Immature natural killer cell (primary cell): ENCODE results near the gene LHX2. TPM values are rescaled to one million over a fixed set of nuclear protein-coding genes. Genes with fewer than 3 reads are reported as not detected.

ENCODE experiments used
- DNase-seq, 3 donors: peaks; one replicate each; pipeline ENCODE4 v3.0.0; 2022; ENCODE audit warnings: mixed read lengths in 1 of 3
- H3K27ac Mint-ChIP-seq, 6 donors: one replicate each; pipeline ENCODE4 v1.8.0; 2020; ENCODE audit warnings: mixed read lengths in 6 of 6, mild to moderate bottlenecking in 5 of 6, inconsistent platforms in 4 of 6, moderate library complexity in 3 of 6
- H3K27me3 Mint-ChIP-seq, 3 donors: one replicate each; pipeline ENCODE4 v1.8.0; 2020 to 2021; ENCODE audit warnings: low read depth in 3 of 3, mild to moderate bottlenecking in 3 of 3, mixed read lengths in 3 of 3, moderate library complexity in 3 of 3, inconsistent platforms in 1 of 3
- H3K36me3 Mint-ChIP-seq, 3 donors: one replicate each; pipeline ENCODE4 v1.8.0; 2020; ENCODE audit warnings: mixed read lengths in 3 of 3, inconsistent platforms in 2 of 3, mild to moderate bottlenecking in 2 of 3
- H3K4me1 Mint-ChIP-seq, 2 donors: one replicate each; pipeline ENCODE4 v1.8.0; 2020; ENCODE audit warnings: inconsistent platforms in 2 of 2, mild to moderate bottlenecking in 2 of 2, mixed read lengths in 2 of 2, moderate library complexity in 1 of 2
- H3K4me3 Mint-ChIP-seq, 5 donors: one replicate each; pipeline ENCODE4 v1.8.0; 2020; ENCODE audit warnings: mild to moderate bottlenecking in 5 of 5, mixed read lengths in 5 of 5, inconsistent platforms in 3 of 5, moderate library complexity in 3 of 5
- H3K9me3 Mint-ChIP-seq, 6 donors: one replicate each; pipeline ENCODE4 v1.8.0; 2020; ENCODE audit warnings: mild to moderate bottlenecking in 6 of 6, mixed read lengths in 6 of 6, inconsistent platforms in 4 of 6, moderate library complexity in 3 of 6
- polyA plus RNA-seq, 3 donors: library from polyadenylated mRNA; unstranded; fragments of 300-500 nt; fragmentation: Illumina TruSeq; gene quantifications; one replicate each; pipeline ENCODE4 v1.2.3, GENCODE V29; 2021

LHX2 gene
- polyA plus RNA-seq, 3 donors from 2014 or later = not detected

DNA sequence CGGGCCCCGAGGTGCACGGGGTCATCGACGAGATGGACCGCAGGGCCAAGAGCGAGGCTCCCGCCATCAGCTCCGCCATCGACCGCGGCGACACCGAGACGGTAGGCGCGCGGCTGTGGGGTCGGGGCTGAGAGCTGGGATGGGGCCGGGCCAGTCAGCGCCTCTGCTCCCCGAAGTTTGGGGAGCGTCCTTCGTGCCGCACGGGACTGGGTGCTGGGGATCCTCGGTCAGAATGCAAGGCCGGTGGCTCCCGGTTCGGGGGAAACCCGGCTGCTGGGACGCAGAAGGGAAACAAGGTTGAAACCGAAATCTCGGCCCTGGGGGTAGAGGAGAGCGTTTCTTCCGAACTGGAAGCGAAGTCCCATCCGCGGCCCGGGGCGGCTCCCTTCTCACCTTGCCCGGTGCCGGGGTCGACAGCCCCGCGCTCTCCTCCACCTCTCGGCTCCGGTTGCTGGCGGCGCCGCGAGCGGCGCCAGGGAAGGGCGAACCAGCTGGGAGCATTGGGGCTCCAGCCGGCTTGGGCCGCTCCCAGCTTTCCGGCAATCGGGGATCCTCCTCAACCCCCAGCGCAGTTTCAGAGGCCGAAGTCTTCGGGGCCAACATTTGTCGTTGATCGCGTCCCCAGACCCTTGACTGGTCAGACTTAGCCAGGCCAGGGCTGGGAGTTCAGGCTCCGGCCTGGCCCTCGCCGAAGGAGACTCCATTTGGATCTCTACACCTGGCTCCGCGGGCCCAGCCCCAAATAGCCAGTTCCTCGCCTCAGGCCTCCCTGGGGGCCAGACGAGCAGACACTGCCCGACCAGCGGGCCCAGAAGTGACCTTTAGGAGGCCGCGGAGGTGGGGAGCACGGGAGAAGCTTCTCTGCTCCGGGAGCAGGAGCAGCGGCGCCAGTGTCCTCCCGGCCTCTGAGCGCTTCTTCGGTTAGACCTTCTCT, 1.1 kb downstream of the LHX2 start:
- peaks cover 30 to 59% (median 44%) of the 10 kb centered on the region in 3 donors for H3K27me3 Mint-ChIP-seq
- DNase-seq = no peak

DNA sequence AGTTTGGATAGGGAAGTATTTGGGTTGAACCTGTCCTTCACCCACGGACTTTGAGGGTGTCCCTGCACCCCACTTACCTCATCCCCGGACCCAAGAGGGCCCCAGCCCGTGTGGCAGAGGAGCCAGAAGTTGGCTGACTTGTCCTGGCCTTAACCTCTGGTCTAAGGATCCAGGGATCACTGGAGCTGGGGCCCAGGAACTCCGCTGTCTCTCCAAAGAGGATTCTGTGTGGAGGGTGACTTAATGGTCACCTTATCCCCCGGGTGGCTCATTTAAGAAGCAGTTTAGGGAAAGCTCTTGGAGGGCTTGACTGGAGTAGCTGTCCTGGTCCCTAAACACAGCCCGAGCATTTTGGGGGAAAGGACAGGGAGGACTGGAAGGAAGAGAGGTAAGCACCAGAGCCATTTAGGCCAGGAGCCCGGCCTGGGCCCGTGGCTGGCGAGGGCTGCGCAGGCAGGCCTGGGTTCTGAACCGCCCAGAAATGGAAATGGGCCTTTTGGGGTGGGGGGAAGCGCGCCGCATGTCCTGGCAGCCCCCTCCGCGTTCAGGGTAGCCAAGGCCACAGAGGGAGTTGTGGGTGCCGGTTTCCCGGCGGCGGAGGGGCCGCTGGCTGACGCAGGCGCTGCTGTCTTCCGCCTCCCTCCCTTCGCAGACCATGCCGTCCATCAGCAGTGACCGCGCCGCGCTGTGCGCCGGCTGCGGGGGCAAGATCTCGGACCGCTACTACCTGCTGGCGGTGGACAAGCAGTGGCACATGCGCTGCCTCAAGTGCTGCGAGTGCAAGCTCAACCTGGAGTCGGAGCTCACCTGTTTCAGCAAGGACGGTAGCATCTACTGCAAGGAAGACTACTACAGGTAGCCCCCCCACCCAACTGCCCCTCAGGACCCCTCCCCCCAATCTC, 2.0 kb downstream of the LHX2 start:
- Mint-ChIP-seq H3K4me3 (peak overlapping the region in 1 of 5 donors; percentile 54), H3K27me3 (peaks cover 29 to 55% (median 41%) of the 10 kb centered on the region in 3 donors), H3K4me1 (peaks cover 33 to 36% of the 10 kb centered on the region in 2 donors), H3K9me3 (peaks cover 0 to 3% (median 0%) of the 10 kb centered on the region in 6 donors), H3K36me3 (peaks cover 0 to 4% (median 3%) of the 10 kb centered on the region in 3 donors), H3K27ac (no peak overlapping the region)
- no peak for DNase-seq

More for the DNA sequence above, 1.1 kb downstream of the LHX2 start:
- Mint-ChIP-seq H3K27ac (no peak overlapping the region), H3K9me3 (peaks cover 0 to 3% (median 0%) of the 10 kb centered on the region in 6 donors), H3K36me3 (peaks cover 0 to 4% (median 3%) of the 10 kb centered on the region in 3 donors), H3K4me3 (peak overlapping the region in 1 of 5 donors; percentile 26), H3K4me1 (peaks cover 28 to 29% of the 10 kb centered on the region in 2 donors)

DNA sequence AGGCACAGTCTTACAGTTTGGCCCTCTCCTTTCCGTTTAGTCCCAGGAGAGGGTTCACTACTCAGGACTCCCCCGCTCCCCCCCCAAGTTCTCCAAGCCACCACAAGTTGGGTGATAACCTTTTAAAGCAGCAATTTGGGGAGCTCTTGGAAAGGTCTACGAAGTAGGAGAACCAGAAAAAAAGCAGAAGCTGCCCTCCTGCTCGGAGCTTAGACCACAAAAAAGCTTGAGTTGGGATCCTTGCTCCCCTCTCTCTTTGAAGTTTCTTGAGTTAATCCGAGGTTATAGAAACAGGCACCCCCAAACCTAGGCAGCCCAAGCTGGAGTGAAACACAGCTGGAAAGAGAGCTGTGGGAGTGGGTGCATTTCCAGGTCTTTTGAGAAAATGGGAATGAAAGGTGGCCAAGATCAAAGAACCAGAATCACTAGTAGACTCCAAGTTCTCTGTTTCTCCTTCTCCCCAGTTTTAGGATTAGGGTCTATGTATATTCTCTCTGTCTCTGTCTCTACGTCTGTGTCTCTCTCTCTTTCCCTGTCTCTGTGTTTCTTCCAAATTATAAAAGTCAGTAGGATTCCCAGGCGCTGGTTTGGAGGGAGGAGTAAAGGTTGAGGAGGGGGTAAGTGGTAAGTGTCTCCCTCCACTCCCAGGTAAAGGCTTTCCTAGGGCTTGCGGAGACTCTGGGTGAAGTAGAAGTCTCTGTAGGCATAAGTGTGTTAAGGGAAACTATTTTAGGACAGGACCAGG, 2.8 kb downstream of the LHX2 start:
- DNase-seq = no peak
- no peak overlapping the region for H3K27ac Mint-ChIP-seq

DNA sequence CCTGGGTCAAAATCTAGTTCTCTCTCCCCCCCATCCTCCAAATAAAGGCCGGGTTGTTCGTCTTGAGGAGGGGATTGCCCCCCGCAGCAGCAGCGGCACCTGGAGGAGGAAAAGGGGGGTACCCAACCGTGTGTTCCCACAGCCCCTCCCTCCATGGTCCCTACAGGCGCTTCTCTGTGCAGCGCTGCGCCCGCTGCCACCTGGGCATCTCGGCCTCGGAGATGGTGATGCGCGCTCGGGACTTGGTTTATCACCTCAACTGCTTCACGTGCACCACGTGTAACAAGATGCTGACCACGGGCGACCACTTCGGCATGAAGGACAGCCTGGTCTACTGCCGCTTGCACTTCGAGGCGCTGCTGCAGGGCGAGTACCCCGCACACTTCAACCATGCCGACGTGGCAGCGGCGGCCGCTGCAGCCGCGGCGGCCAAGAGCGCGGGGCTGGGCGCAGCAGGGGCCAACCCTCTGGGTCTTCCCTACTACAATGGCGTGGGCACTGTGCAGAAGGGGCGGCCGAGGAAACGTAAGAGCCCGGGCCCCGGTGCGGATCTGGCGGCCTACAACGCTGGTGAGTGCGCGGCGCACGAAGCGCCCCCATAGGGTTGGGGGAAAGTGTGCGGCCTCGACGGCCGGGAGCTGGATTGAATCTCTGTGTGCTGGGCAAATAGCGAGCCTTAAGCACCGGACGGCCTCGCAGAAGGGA, 3.5 kb downstream of the LHX2 start:
- Mint-ChIP-seq H3K27ac (no peak overlapping the region), H3K9me3 (peaks cover 0 to 3% (median 0%) of the 10 kb centered on the region in 6 donors)

More for the DNA sequence above, 2.8 kb downstream of the LHX2 start:
- Mint-ChIP-seq H3K27me3 (peaks cover 29 to 53% (median 44%) of the 10 kb centered on the region in 3 donors), H3K9me3 (peaks cover 0 to 3% (median 0%) of the 10 kb centered on the region in 6 donors), H3K4me3 (peak overlapping the region in 1 of 5 donors; percentile 0), H3K4me1 (peaks cover 33 to 39% of the 10 kb centered on the region in 2 donors), H3K36me3 (peaks cover 0 to 4% (median 3%) of the 10 kb centered on the region in 3 donors)

DNA sequence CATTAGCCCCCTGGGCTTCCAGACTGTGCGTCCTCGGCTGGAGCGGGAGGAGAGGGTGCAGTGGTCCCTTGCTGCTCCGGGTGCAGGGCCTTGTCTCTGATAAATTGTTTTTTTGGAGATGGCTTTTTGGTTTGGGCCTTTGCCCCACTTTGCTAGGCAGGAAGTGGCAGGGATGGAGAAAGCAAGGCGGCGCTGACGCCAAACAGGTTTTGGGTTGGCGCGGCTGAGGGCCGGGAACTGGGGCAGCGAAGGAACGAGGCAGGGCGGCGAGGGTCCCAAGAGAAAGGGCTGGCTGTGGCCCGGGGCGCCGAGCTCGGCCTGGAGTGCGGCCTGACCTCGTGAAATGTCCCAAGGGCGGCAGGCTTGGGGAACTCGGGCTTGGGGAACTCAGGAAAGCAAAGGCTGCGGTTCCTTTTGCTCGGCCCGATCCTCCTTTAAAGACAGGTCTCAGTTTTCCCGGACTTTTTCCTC, 4.1 kb downstream of the LHX2 start:
- DNase-seq = no peak
- H3K27ac Mint-ChIP-seq = no peak overlapping the region
- peak overlapping the region in 4 of 5 donors; percentile 5 to 63 (median 34) for H3K4me3 Mint-ChIP-seq
- H3K36me3 Mint-ChIP-seq = peaks cover 0 to 4% (median 3%) of the 10 kb centered on the region in 3 donors
- H3K9me3 Mint-ChIP-seq = peaks cover 0 to 3% (median 0%) of the 10 kb centered on the region in 6 donors
- H3K27me3 Mint-ChIP-seq = peaks cover 19 to 43% (median 40%) of the 10 kb centered on the region in 3 donors
- peaks cover 25% of the 10 kb centered on the region in 2 donors for H3K4me1 Mint-ChIP-seq

More for the DNA sequence above, 3.5 kb downstream of the LHX2 start:
- Mint-ChIP-seq H3K36me3 (peaks cover 0 to 4% (median 3%) of the 10 kb centered on the region in 3 donors), H3K4me1 (peaks cover 28 to 31% of the 10 kb centered on the region in 2 donors), H3K27me3 (peaks cover 24 to 49% (median 41%) of the 10 kb centered on the region in 3 donors), H3K4me3 (peak overlapping the region in 4 of 5 donors; percentile 5 to 63 (median 34))
- no peak for DNase-seq

DNA sequence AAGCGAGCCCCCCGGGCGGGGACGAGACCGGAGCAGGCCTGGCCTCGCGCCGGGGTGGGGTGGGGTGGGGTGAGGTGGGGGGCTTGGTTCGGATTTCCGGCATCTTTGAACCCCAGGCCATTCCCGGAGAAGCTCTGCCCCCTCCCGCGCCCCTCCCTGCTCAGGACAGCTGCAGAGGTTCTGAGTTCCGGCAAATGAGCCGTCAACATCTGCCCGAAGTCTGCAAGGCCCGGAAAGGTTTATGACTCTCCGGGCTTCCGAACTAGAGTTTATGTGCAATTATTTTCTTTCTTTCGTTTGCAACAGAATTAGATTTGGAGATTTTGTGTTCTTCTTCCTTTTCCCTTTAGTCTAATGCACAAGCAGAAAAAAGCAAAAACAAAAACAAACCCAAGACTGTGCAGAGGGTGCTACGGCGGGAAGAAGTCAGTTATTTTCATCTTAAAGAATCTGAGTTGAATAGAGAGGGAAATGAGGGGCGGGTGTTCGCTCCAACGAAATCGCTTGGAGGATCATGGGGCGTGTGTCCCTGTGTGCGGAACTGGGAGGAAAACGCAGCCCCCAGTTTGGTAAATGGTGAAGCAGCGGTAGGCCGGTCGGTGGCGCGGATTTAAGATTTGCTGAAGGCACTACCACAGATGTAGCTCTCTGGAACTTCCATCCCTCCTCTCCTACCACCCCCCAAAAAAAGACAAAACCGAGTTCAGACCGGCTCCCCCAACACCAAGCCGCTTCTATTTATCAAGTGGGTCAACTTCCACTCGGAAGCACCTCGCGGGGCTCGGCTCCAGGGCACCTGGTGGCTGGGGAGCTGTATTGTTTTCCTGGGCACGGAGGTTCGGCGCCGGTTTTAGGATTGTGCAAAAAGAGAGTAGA, 4.8 kb downstream of the LHX2 start:
- H3K4me1 Mint-ChIP-seq = peaks cover 27 to 30% of the 10 kb centered on the region in 2 donors
- peaks cover 22 to 46% (median 44%) of the 10 kb centered on the region in 3 donors for H3K27me3 Mint-ChIP-seq
- H3K4me3 Mint-ChIP-seq = peak overlapping the region; percentile 73 to 84 (median 80)
- H3K36me3 Mint-ChIP-seq = peaks cover 1 to 4% (median 3%) of the 10 kb centered on the region in 3 donors
- DNase-seq = no peak
- H3K9me3 Mint-ChIP-seq = peaks cover 0 to 5% (median 0%) of the 10 kb centered on the region in 6 donors
- no peak overlapping the region for H3K27ac Mint-ChIP-seq

DNA sequence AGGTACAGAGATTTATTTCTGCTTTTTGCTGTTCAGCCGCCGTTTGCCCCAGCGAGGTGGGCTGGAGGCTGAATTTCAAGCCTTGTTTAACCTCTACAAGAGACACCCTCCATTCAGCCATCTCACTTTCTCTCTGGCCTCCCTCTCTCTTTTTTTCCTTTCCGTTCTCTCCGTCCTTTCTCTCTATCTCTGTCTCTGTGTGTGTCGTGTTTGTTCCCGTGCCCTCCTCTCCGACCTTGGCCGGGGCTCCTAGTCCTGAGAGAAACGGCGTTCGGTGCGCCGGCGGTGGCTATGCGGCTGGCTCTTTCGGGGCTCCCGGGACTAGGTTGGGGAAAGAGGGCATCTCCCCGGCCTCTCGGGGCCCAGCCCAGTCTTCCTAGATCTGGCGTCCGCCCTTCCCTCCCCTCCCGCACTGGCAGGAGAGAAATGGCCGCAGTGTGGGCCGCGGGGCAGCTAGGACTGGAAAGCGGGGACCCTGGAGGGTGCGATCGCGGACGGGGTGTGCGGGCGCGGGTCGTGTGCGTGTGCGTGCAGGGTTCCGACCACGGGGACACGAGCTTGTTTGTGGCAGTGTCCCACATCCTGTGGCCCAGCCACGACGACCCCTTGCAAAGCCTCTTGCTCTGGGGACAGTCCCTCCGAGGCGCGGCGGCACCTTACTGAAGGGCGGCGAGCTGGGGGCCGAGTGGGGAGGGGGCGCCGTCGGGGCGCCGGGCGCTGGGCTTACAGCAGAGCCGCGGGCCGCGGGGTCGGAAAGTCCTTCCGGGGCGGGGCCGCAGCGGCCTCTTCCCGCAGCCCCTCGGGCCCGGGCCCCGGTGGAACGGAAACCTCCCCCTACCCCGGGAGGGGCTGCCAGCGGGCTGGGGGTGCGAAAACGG, 5.7 kb downstream of the LHX2 start:
- Mint-ChIP-seq H3K36me3 (peaks cover 3 to 4% (median 3%) of the 10 kb centered on the region in 3 donors), H3K9me3 (peaks cover 0 to 6% (median 0%) of the 10 kb centered on the region in 6 donors), H3K27me3 (peaks cover 27 to 53% (median 46%) of the 10 kb centered on the region in 3 donors), H3K4me1 (peaks cover 30 to 33% of the 10 kb centered on the region in 2 donors), H3K4me3 (peak overlapping the region; percentile 73 to 84 (median 80)), H3K27ac (no peak overlapping the region)
- no peak for DNase-seq

DNA sequence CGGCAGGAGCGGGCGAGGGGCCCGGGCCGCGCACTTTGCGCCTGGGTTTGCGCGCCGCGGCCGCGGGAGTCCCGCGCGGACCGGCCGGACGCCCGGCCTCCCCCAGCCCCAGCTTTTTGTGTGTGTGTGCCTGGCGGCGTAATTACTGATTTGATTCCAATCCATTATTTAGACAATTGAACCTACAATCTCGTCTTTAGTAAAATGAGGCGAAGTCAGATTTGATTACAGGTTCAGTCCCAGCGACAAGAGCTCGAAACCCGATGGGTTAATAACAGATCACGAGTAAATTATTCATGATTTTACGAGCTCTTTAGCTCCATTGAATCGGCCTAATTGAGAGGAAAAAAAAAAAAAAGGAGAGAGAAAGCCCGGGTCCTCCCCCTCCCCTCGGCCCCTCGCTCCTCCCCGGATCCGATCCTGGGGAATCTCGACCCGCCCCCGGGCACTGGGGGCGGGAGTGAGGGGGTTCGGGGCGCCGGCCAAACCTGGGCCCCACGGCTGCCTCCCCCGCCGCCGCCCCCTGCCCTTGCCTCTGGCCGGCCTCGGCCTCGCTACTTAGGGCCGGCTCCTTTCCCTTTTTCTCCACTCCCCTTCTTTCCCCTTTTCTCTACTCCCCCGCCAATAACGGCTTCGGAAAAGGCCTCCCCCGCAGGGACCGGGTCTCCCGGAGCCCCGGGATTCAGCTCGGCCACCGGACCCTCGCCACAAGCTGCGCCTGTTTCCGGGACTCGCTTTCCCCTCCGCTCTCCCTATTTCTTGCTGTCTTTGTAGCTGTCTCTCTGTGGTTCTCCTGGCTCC, 6.6 kb downstream of the LHX2 start:
- Mint-ChIP-seq H3K27me3 (peaks cover 32 to 60% (median 43%) of the 10 kb centered on the region in 3 donors), H3K9me3 (peaks cover 0 to 7% (median 0%) of the 10 kb centered on the region in 6 donors), H3K4me3 (peak overlapping the region; percentile 38 to 83 (median 62)), H3K27ac (no peak overlapping the region), H3K4me1 (peaks cover 31 to 33% of the 10 kb centered on the region in 2 donors), H3K36me3 (peaks cover 3 to 4% (median 3%) of the 10 kb centered on the region in 3 donors)
- DNase-seq = no peak

DNA sequence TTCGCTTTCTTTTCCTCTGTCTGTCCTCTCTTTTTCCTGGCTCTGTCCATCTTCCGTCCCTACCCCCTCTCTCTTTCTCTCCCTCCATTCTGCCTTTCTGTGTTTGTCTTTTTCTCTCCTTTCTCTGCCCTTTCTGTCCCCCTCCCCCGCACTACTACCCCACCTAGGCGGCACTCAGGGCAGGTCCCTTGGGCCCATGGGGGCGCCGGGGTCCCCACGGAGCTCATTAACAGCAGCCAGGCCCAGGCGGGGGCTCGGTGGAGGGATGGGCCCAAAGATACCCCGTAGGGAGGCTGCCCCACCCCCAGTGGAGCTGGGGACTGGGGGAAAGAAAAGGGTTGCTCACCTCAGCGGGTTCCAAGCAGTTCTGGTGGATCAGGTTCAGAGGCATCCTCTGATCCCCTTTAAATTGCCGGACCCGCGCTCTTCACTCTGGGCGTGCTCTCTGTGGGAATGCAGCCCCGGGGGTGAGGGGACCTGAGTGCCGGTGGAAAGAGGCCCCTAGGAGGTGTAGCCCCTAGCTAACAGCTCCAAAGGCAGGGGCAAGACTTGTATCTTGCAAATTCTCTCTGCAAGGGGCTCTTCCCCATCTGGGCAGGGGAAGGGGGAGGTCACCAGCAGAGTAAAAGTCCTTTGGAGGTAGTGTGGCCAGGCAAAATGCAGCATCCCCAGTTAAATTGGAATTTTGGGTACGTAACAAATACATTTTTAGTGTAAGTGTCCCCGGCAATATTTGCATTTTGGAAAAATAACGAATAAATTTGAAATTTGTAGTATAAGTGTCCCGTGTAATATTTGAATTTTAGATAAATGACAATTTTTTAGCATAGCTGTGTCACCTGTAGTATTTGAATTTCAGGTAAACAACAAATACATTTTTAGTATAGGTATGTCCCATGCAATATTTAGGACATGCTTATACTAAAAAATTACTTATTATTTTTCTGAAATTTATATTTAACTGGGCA, 7.4 kb downstream of the LHX2 start:
- Mint-ChIP-seq H3K4me1 (peaks cover 30 to 33% of the 10 kb centered on the region in 2 donors), H3K4me3 (peak overlapping the region; percentile 9 to 83 (median 62)), H3K27ac (no peak overlapping the region), H3K9me3 (peaks cover 0 to 7% (median 0%) of the 10 kb centered on the region in 6 donors), H3K36me3 (peaks cover 3 to 4% (median 3%) of the 10 kb centered on the region in 3 donors), H3K27me3 (peaks cover 34 to 60% (median 47%) of the 10 kb centered on the region in 3 donors)
- no peak for DNase-seq
